HG03045 (cell line): ENCODE results near the gene CKS2.
A peak's percentile ranks its signal among the peaks of the same experiment; 100 is the strongest.
"Not testable (repeated sequence)": the region's sequence is repeated elsewhere in the genome, so short reads cannot be mapped to it uniquely, and the experiment has no call there.

ENCODE experiments used
- ATAC-seq: cut with Tn5 transposase; IDR thresholded peaks from one replicate; pipeline ENCODE4 v1.9.1; 2021; ENCODE audit warnings: mild to moderate bottlenecking, moderate library complexity; ENCODE audit not compliant: unreplicated experiment

Gene CKS2

GRCh38 chr9:89310475-89311345 lies at the start of gene CKS2:
TSS of gene CKS2 (plus strand) at chr9:89311195. CDS start at chr9:89311293, 98 bp downstream.
- peak; percentile 91 for ATAC-seq

GRCh38 chr9:89273528-89274279 lies 37.3 kb upstream of the CKS2 start:
- no peak for ATAC-seq

GRCh38 chr9:89274838-89275237 lies 36.2 kb upstream of the CKS2 start:
- ATAC-seq, result no peak

GRCh38 chr9:89276040-89276439 lies 35.0 kb upstream of the CKS2 start:
- ATAC-seq, result not testable (repeated sequence)

GRCh38 chr9:89277043-89277442 lies 34.0 kb upstream of the CKS2 start:
- no peak for ATAC-seq

- no peak for ATAC-seq
Measured at GRCh38 chr9:89277454-89277853, 33.5 kb upstream of the CKS2 start.

GRCh38 chr9:89278551-89278950 lies 32.4 kb upstream of the CKS2 start:
- ATAC-seq, result no peak

GRCh38 chr9:89278997-89279739 lies 31.8 kb upstream of the CKS2 start:
- no peak for ATAC-seq

- ATAC-seq, result no peak
Measured at GRCh38 chr9:89281106-89281505, 29.9 kb upstream of the CKS2 start.

- not testable (repeated sequence) for ATAC-seq
Measured at GRCh38 chr9:89282248-89282968, 28.6 kb upstream of the CKS2 start.

GRCh38 chr9:89284076-89284475 lies 26.9 kb upstream of the CKS2 start:
- no peak for ATAC-seq

GRCh38 chr9:89291741-89292140 lies 19.3 kb upstream of the CKS2 start:
- ATAC-seq, result no peak

- ATAC-seq, result no peak
Measured at GRCh38 chr9:89293014-89293413, 18.0 kb upstream of the CKS2 start.

GRCh38 chr9:89295400-89295799 lies 15.6 kb upstream of the CKS2 start:
- no peak for ATAC-seq

- not testable (repeated sequence) for ATAC-seq
Measured at GRCh38 chr9:89301996-89302395, 9.0 kb upstream of the CKS2 start.

- peak; percentile 28 for ATAC-seq
Measured at GRCh38 chr9:89304020-89304833, 6.8 kb upstream of the CKS2 start.

GRCh38 chr9:89304834-89305188 lies 6.2 kb upstream of the CKS2 start:
- peak; percentile 60 for ATAC-seq

GRCh38 chr9:89305868-89306267 lies 5.1 kb upstream of the CKS2 start:
- ATAC-seq, result no peak

- no peak for ATAC-seq
Measured at GRCh38 chr9:89309166-89309565, 1.8 kb upstream of the CKS2 start.
